ENCODE data around the gene SAMD4B.

DNA sequence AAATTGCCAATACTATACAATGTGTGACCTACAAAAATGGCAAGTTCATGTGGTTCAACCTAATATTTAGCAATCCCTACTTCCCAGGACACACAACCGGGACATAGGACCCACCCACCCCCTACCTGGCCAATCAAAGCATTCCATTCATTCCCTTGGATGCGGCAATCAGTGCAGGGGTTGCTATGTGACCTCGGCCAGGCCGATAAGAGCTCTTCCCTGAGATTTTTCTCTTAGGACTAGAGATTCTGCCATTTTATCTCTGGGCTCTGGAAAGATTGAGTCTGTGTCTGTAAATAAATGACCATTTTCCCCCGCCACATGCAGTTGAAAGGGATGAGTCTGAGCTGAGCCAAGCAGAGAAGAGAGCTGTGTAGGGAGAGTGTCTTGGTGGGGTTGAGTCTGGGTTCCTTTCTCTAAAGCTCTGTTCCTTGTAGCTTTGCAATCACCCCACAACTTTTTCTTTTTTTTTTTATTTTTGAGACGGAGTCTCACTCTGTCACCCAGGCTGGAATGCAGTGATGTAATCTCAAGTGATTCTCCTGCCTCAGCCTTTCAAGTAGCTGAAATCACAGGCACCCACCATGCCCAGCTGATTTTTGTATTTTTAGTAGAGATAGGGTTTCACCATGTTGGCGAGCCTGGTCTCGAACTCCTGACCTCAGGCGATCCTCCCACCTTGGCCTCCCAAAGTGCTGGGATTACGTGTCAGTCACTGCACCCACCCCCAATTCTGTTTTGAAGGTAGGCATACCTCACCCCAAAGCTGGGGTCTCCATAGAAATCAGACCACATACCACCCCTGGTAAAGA lies 38.6 kb upstream of the SAMD4B start:
- TF ChIP-seq, protein P1, sequence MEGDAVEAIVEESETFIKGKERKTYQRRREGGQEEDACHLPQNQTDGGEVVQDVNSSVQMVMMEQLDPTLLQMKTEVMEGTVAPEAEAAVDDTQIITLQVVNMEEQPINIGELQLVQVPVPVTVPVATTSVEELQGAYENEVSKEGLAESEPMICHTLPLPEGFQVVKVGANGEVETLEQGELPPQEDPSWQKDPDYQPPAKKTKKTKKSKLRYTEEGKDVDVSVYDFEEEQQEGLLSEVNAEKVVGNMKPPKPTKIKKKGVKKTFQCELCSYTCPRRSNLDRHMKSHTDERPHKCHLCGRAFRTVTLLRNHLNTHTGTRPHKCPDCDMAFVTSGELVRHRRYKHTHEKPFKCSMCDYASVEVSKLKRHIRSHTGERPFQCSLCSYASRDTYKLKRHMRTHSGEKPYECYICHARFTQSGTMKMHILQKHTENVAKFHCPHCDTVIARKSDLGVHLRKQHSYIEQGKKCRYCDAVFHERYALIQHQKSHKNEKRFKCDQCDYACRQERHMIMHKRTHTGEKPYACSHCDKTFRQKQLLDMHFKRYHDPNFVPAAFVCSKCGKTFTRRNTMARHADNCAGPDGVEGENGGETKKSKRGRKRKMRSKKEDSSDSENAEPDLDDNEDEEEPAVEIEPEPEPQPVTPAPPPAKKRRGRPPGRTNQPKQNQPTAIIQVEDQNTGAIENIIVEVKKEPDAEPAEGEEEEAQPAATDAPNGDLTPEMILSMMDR (IDR thresholded peaks at IDR 0.05): no peak
- no peak for TF ChIP-seq POLR2A (IDR thresholded peaks at IDR 0.05)

Measured in body of pancreas (tissue), 4 donors.